ENCODE measurements around the gene KAT5.
"Not testable (repeated sequence)": the region's sequence is repeated elsewhere in the genome, so short reads cannot be mapped to it uniquely, and the experiment has no call there.

Gene KAT5

DNA sequence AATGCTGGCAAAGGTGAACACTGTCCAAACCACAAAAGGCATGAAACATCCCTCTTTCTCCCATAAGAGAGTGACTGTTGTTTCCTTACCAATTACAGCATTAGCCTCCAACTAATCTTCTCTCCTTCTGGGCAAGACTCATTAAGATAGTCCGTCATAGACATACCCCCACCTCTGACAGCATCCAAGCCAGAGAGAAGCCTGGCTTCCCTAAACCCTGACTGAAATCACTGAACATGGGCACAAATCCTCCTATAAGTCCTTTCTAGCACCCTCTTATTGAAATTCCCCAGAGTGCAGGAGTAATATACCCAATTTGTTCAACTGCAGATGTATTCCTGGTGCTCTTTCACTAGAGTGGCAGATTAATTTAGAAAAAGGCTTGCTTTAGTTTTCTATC is 10.2 kb downstream of the KAT5 start:
- Histone ChIP-seq H3K9me3 (ENCODE audit: insufficient read depth, low read length) (no peaks in the 10 kb centered on the region), H2AFZ (ENCODE audit: low read depth, low read length) (no peak overlapping the region), H3K4me2 (ENCODE audit: low read length) (no peak overlapping the region), H3K36me3 (replicated peaks; ENCODE audit: low read depth, low read length) (peaks cover 24% of the 10 kb centered on the region), H3K79me2 (ENCODE audit: low read length) (peaks cover 26% of the 10 kb centered on the region), H3K4me3 (ENCODE audit: low read length) (no peak overlapping the region), H3K4me1 (ENCODE audit: low read length) (peaks cover 7% of the 10 kb centered on the region; the same call in 1 of the 2 replicates), H3K9ac (ENCODE audit: low read length) (no peak overlapping the region), H3K27ac (ENCODE audit: low read length) (no peak overlapping the region), H4K20me1 (ENCODE audit: insufficient read depth, low read length) (no peaks in the 10 kb centered on the region), H3K27me3 (ENCODE audit: low read depth, low read length) (no peaks in the 10 kb centered on the region)
- TF ChIP-seq, protein P1, sequence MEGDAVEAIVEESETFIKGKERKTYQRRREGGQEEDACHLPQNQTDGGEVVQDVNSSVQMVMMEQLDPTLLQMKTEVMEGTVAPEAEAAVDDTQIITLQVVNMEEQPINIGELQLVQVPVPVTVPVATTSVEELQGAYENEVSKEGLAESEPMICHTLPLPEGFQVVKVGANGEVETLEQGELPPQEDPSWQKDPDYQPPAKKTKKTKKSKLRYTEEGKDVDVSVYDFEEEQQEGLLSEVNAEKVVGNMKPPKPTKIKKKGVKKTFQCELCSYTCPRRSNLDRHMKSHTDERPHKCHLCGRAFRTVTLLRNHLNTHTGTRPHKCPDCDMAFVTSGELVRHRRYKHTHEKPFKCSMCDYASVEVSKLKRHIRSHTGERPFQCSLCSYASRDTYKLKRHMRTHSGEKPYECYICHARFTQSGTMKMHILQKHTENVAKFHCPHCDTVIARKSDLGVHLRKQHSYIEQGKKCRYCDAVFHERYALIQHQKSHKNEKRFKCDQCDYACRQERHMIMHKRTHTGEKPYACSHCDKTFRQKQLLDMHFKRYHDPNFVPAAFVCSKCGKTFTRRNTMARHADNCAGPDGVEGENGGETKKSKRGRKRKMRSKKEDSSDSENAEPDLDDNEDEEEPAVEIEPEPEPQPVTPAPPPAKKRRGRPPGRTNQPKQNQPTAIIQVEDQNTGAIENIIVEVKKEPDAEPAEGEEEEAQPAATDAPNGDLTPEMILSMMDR (IDR thresholded peaks at IDR 0.05; ENCODE audit: low read depth, low read length) = no peak
- no peak for TF ChIP-seq EZH2phosphoT487 (IDR thresholded peaks at IDR 0.05; ENCODE audit: low read depth)

DNA sequence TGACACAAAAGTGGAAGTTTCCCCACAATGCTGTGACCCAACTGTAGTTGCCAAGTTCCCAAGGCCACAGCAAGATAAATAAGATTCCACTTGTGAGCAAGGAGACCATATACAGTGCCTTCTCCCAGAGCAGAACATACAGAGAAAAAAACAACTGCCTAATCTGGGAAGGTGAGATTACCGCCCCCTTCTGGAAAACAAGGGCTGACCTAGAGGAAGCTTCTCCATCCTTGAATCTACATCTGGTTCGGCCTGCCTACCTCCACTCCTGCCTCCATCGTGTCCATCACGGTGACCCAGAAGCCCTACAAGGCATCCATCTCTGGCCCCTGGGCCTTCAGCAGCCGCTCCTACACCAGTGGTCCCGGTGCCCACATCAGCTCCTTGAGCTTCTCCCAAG is 14.6 kb downstream of the KAT5 start:
- H3K9ac ChIP-seq (ENCODE audit: low read length) = no peak overlapping the region
- H3K4me3 ChIP-seq (ENCODE audit: low read length) = no peak overlapping the region
- no peak for TF ChIP-seq EZH2phosphoT487 (IDR thresholded peaks at IDR 0.05; ENCODE audit: low read depth)
- TF ChIP-seq, protein P1 (IDR thresholded peaks at IDR 0.05; ENCODE audit: low read depth, low read length) = peak; percentile 52

DNA sequence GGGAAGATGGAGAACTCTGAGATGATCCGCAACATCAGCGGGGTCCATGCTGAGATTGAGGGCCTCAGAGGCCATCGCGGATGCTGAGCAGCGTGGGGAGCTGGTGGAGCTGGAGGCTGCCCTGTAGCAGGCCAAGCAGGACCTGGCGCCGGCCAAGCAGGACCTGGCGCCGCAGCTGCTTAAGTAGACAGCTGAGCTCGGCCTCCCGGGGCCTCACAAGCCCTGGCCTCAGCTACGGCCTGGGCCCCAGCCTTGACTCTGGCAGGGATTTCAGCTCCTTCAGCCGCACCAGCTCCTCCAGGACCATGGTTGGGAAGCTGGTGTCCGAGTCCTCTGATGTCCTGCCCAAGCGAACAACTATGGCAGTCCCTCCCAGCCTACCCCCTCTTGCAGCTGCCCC is 15.8 kb downstream of the KAT5 start:
- H3K27ac ChIP-seq (ENCODE audit: low read length) = no peak overlapping the region
- no peak overlapping the region for H3K4me3 ChIP-seq (ENCODE audit: low read length)
- H3K4me2 ChIP-seq (ENCODE audit: low read length) = no peak overlapping the region
- H3K9ac ChIP-seq (ENCODE audit: low read length) = no peak overlapping the region
- H3K36me3 ChIP-seq (replicated peaks; ENCODE audit: low read depth, low read length) = no peaks in the 10 kb centered on the region
- H3K79me2 ChIP-seq (ENCODE audit: low read length) = no peaks in the 10 kb centered on the region
- no peaks in the 10 kb centered on the region for H3K27me3 ChIP-seq (ENCODE audit: low read depth, low read length)
- H2AFZ ChIP-seq (ENCODE audit: low read depth, low read length) = no peak overlapping the region
- no peaks in the 10 kb centered on the region for H4K20me1 ChIP-seq (ENCODE audit: insufficient read depth, low read length)
- H3K4me1 ChIP-seq (ENCODE audit: low read length) = no peaks in the 10 kb centered on the region
- no peak for TF ChIP-seq EZH2phosphoT487 (IDR thresholded peaks at IDR 0.05; ENCODE audit: low read depth)
- TF ChIP-seq, protein P1 (IDR thresholded peaks at IDR 0.05; ENCODE audit: low read depth, low read length) = no peak
- H3K9me3 ChIP-seq (ENCODE audit: insufficient read depth, low read length) = no peaks in the 10 kb centered on the region

More for the DNA sequence above, 14.6 kb downstream of the KAT5 start:
- H3K36me3 ChIP-seq (replicated peaks; ENCODE audit: low read depth, low read length) = no peaks in the 10 kb centered on the region
- no peaks in the 10 kb centered on the region for H4K20me1 ChIP-seq (ENCODE audit: insufficient read depth, low read length)
- no peaks in the 10 kb centered on the region for H3K4me1 ChIP-seq (ENCODE audit: low read length)
- 0 out of 2 replicates have a peak overlapping the region, but pooled peaks have one; percentile 63 for H2AFZ ChIP-seq (ENCODE audit: low read depth, low read length)
- no peaks in the 10 kb centered on the region for H3K9me3 ChIP-seq (ENCODE audit: insufficient read depth, low read length)
- no peaks in the 10 kb centered on the region for H3K27me3 ChIP-seq (ENCODE audit: low read depth, low read length)
- H3K4me2 ChIP-seq (ENCODE audit: low read length) = no peak overlapping the region
- H3K79me2 ChIP-seq (ENCODE audit: low read length) = no peaks in the 10 kb centered on the region
- no peak overlapping the region for H3K27ac ChIP-seq (ENCODE audit: low read length)

DNA sequence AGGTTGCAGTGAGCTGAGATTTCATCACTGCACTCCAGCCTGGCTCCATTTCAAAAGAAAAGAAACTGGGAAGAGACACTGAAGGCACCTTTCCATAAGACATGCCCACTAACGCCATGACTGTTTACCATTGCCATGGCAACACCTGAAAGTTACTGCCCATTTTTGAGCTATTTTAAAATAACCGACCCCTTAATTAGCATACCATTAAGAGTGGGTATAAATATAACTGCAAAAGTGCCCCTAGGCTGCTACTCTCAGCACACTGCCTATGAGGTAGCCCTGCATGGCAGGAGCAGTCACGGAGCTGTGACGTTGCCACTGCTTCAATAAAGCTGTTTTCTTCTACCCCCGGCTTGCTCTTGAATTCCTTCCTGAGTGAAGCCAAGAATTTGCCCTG is 18.4 kb downstream of the KAT5 start:
- Histone ChIP-seq H3K4me2 (ENCODE audit: low read length) (no peak overlapping the region), H3K27ac (ENCODE audit: low read length) (no peak overlapping the region), H3K4me1 (ENCODE audit: low read length) (no peaks in the 10 kb centered on the region), H3K9me3 (ENCODE audit: insufficient read depth, low read length) (no peaks in the 10 kb centered on the region), H3K9ac (ENCODE audit: low read length) (no peak overlapping the region), H3K79me2 (ENCODE audit: low read length) (no peaks in the 10 kb centered on the region), H2AFZ (ENCODE audit: low read depth, low read length) (no peak overlapping the region), H3K36me3 (replicated peaks; ENCODE audit: low read depth, low read length) (no peaks in the 10 kb centered on the region), H3K27me3 (ENCODE audit: low read depth, low read length) (0 out of 2 replicates have a peak, but pooled peaks cover 4% of the 10 kb centered on the region), H4K20me1 (ENCODE audit: insufficient read depth, low read length) (no peaks in the 10 kb centered on the region), H3K4me3 (ENCODE audit: low read length) (no peak overlapping the region)
- no peak for TF ChIP-seq EZH2phosphoT487 (IDR thresholded peaks at IDR 0.05; ENCODE audit: low read depth)
- TF ChIP-seq, protein P1 (IDR thresholded peaks at IDR 0.05; ENCODE audit: low read depth, low read length) = no peak

DNA sequence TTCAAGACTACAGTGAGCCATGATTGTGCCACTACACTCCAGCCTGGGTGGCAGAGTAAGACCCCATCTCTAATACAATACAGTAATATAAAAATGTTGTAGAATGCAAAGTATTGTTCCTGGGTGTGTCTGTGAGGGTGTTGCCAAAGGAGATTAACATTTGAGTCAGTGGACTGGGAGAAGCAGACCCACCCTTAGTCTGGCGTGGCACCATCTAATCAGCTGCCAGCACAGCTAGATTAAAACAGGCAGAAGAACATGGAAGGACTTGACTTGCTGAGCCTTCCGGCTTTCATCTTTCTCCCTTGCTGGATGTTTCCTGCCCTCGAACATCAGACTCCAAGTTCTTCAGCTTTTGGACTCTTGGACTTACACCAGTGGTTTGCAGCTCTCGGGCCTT is 23.1 kb downstream of the KAT5 start:
- not testable (repeated sequence) for H4K20me1 ChIP-seq (ENCODE audit: insufficient read depth, low read length); H3K4me1 ChIP-seq (ENCODE audit: low read length); H3K9me3 ChIP-seq (ENCODE audit: insufficient read depth, low read length); H2AFZ ChIP-seq (ENCODE audit: low read depth, low read length); H3K27ac ChIP-seq (ENCODE audit: low read length); H3K9ac ChIP-seq (ENCODE audit: low read length); H3K36me3 ChIP-seq (replicated peaks; ENCODE audit: low read depth, low read length); H3K79me2 ChIP-seq (ENCODE audit: low read length); H3K4me2 ChIP-seq (ENCODE audit: low read length); H3K4me3 ChIP-seq (ENCODE audit: low read length)
- peaks cover 12% of the 10 kb centered on the region; the same call in 1 of the 2 replicates for H3K27me3 ChIP-seq (ENCODE audit: low read depth, low read length)
